Activated CD4-positive, alpha-beta T cell treated with anti-CD3 and anti-CD28 coated beads, Interleukin-2, Interleukin-4, amounts not matched to agents 100 ng/mL and 50 ng/mL, durations not matched to agents 16 hours and 8 hours (primary cell): ENCODE measurements around the gene HSPA5.
A peak's percentile ranks its signal among the peaks of the same experiment; 100 is the strongest.

Source experiments
- DNase-seq: peaks from one replicate; pipeline ENCODE4 v3.0.0-alpha.2; 2020; ENCODE audit warnings: low spot score

The HSPA5 gene

GRCh38 chr9:125189361-125190289 is 51.5 kb downstream of the HSPA5 start, which contains the start of gene PPP6C:
Gene PPP6C, minus strand, starts transcription at chr9:125189803. Its CDS starts 85 bp downstream, at chr9:125189718.
- peak; percentile 97 for DNase-seq

GRCh38 chr9:125189011-125189360 is 52.2 kb downstream of the HSPA5 start:
- DNase-seq: peak; percentile 34
